ENCODE measurements around the gene DPPA3.
"Not testable (repeated sequence)": the region's sequence is repeated elsewhere in the genome, so short reads cannot be mapped to it uniquely, and the experiment has no call there.

The DPPA3 gene

DNA sequence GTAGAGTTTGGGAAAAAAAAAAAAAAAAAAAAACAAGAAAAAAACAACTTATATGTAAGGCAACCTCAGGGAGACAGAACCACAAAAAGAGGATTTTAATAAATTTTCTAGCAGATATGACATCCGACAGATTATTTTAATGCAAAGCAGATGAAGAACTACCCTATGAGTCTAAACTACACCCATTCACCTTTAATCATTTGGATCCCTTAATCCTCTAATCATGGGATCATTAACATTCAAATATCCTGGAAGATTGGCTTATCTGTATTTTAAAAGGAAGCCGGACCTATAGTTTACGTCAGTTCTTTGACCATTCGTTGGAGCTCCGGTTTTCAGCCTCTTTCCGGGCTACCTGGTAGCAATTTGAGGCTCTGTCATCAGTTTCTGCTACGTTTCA is at the start of gene DPPA3:
DPPA3 (plus strand) TSS at position 301 of the 400 bp plus-strand sequence. CDS start 138 bp downstream, outside the sequence.
- DNase-seq: no peak

DNA sequence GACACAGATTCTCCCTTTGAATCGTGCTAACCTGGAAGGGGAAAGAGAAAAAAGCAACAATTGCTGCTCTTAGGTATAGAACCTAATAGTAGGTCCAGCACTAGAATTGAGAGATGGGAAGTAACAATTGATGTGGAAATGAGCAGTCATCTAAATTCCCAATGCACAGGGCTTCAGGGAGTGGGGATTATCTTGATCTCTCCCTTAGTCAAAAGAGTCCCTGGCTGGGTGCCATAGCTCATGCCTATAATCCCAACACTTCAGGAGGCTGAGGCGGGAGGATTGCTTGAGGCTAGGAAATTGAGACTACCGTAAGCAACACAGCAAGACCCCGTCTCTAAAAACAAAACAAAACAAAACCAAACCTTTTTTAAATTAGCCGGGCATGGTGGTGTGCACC is 49.5 kb upstream of the DPPA3 start:
- DNase-seq: no peak

DNA sequence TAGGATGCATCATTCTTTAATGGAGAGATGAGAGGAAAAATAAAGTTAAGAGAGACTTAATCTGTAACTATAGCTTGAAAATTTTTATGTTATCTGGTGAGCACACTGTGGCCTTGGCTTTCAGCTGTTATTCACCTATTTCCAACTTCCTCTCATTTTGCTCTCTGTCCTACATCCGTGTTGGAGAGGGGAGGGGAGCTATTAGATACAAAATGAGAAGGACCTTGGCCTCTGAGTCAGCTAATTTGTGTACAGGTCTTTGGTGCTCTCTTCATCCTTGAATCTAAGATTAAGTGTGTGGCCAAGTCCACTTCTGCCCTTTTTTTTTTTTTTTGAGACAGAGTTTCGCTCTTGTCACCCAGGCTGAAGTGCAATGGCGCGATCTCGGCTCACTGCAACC is 44.6 kb upstream of the DPPA3 start:
- no peak for DNase-seq

DNA sequence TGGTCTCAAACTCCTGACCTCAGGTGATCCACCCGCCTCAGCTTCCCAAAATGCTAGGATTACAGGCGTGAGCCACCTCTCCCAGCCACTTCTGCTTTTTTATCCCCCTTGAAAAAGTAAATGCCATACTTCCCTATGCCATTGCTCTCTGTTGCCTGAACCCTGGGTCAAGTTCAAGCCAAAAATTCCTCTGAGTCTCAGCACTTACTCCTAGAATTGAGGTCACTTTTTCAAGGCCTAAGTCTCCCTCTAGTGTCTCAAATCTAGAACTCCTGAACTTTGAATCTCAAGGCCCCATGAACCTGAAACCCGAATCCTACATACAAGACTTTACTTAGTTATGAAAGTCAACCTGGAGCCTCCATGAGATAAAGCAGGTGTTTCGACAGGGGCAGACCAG is 44.1 kb upstream of the DPPA3 start:
- DNase-seq: no peak

DNA sequence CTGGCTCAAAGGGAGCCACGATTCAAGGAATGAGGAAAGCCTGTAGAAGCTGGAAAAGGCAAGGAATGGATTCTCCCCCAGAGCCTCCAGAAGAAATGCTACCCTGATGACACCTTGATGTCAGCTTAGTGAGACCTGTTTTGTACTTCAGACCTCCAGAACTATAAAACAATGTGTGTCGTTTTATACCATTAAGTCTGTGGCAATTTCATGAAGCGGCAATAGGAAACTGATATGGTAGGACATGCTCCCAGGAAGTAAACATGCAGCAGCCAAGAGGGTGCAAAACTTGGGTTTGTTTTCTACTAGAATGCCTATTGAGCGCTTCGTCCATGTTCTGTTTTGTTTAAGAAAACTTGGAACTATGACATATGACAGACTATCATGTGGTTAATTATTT is 43.1 kb upstream of the DPPA3 start:
- DNase-seq: no peak

DNA sequence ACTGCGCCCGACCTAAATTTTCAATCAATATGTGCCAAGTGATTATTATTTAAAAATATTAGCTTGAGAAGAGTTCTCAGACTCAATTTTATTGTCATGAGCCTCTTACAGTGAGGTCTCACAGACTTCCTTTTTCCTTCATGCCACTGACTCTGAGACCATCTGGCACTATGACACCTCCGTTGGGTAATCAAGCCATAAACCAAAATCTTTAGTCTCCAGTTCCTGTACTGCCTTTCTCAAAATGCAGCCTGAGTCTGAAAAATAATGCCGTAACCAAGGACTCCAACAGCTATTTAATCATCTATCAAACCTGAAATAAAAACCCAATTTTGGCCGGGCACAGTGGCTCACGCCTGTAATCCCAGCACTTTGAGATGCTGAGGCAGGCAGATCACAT is 35.8 kb upstream of the DPPA3 start:
- not testable (repeated sequence) for DNase-seq

DNA sequence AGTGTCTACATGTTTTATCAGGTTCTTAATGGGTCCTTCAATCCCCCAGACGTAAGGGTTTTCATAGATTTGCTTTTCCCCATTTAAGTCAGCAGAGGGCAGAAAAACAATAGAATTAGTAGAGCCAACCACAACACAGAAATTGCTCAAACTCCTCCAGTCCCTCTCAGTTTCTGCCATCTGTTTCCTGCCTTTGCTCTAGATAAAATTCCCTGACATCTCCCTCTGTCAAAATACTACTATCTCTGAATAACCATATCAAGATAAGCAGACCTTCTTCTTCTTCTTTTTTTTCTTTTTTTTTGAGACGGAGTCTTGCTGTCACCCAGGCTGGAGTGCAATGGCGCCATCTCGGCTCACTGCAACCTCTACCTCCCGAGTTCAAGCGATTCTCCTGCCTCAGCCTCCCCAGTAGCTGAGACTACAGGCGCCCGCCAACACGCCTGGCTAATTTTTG is 33.8 kb upstream of the DPPA3 start:
- DNase-seq: not testable (repeated sequence)

DNA sequence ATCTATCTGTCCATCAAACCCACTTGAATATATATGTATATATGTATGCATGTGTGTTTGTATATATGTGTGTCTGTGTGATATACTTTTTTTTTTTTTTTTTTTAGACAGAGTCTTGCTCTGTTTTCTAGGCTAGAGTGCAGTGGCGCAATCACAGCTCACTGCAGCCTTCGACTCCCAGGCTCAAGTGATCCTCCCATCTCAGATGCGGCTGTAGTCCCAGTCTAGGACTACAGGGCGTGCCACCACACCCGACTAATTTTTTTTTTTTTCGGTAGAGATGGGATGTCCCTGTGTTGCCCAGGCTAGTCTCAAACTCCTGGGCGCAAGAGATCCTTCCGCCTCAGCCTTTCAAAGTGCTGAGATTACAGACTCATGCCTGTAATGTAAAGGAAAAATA is 32.5 kb upstream of the DPPA3 start:
- DNase-seq: no peak

DNA sequence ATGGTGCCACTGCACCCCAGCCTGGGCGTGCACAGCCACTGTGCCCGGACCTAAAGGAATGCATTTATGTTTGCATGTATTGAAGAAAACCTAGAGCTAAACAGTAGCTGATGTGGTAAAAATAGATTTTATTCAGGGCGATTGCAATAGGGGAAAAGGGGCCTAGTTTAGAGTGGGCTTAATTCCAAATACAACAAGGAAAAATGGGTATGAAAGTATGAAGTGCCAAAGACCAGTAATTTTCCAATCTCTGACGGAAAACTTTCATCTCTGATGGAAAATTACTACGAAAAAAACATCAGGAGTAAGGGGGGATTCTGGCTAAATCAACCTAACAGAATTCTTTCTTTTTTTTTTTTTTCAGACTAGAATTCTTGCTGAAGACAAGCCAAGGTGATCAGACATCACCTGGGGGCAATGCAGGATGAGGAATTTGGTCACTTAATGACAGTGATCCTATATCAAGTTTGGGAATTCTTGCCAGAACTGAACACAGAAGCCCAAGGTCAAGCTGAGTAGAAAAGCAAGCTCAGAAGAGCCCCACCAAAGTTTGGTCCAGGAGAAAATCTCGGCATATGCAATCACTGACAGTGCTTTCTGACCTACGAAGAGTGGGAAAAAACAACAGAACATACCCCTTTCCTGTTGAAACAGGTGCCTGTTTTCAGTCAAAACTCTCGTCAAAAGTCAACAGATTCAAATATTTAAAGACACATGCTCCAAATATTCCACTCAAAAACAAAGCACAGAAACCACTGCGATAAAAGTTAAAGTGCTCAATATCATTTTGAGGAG is 31.8 kb upstream of the DPPA3 start:
- no peak for DNase-seq

DNA sequence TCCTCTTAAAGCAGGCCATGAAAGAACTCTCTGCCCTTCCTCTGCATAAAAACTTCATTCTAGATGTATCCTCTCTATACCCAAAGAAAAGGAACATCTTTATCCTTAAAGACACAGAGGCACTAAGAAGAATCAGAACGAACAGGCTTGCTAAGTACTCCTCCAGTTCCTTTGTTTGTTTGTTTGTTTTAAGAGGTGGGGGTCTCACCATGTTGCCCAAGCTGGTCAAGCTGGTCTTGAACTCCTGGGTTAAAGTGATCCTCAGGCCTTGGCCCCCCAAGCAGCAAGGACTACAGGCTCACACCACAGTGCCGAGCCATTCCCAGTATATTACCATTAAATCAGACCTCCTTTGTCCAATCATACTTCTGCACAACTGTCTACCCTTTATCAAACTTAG is 29.7 kb upstream of the DPPA3 start:
- no peak for DNase-seq

DNA sequence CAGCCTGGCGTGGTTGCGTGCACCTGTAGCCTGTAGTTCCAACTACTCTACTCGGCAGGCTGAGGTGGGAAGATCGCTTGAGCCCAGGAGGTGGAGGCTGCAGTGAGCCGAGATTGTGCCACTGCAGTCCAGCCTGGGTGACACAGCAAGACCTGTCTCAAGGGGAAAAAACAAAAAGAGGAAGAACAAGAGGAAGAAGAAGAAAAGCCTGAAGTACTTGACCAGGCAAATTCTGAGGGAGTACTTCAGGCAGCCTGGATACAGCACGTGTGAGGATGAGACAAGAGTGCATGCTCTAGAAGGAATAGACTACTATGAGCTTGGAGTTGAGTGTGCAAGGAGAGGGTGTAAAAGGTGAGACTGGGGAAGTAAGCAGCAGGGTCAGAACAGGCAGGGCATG is 17.4 kb upstream of the DPPA3 start:
- no peak for DNase-seq

DNA sequence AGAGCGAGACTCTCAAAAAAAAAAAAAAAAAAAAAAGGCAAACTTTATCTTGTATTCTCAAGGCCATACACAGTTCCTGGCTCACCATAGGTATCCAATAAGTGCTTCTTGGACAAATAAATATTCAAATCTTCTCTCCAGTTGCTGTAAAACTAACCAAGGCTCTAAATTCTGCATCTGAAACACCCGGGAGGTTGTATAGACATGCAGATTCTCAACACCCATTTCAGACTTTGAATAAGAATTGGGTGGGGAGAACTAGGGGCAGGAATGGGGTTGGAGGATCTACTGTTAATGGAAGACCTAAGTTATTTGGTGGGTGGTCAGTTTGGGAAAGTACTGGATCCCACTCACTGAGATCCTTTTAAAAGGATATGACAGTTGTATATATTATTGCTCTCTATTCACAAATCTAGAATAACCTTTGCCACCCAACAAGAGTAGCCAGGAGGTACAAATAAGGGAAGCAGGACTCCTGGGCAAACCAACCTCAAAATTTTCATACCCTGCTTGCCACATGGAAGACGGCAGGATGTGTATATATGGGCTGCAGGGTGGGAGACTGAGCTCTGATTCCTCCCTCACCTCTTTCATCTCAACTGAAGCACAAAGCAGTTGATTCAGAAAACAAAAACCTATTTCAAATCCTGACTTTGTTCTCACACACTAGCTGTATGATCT is 16.5 kb upstream of the DPPA3 start:
- no peak for DNase-seq

DNA sequence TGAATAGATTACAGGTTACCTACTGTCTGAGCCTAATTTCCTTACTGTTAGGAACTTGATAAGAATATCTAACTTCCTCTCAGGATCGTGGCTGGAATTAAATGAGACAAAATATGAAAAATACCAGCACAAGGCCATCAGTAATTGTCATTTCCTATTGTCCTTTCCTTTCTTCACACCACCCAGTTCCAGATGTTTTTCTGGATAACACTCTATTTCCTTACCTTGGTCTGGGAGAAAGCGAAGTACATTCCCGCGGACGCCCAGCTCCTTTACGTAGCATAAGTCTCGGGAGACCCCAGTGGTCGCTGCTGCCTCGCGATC is 16.0 kb upstream of the DPPA3 start:
- DNase-seq: no peak

DNA sequence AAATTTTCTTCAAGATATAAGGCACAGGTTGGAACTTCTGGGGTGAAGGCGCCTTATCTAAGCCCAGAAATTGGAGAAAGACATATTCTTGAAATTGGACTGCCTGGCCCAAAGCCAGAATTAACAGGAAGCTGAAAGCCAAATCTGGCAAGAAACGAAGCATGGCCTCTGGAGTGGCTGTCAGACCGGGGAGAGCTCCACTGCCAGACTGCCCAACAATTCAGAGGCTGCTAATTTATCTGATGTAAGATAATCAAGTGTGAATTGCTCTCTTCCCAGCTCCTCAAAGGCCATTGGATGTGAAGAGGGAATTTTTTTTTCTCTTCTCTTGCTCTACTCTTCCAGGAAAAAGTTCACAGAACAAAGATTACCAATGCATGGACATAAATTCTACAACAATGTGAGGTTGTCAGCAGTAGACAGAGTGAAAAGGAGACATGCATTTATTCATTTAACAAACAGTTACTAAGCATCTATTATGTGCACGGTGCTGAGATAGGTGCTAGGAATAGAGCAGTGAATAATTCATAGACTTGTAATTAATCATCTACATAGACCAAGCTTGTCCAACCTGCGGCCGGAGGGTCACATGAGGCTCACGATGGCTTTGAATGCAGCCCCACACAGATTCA is 15.6 kb upstream of the DPPA3 start, which contains the start of gene GDF3:
GDF3 (minus strand) TSS at position 210 of the 632 bp plus-strand sequence; CDS start at position 163, 47 bp downstream.
- DNase-seq: no peak

DNA sequence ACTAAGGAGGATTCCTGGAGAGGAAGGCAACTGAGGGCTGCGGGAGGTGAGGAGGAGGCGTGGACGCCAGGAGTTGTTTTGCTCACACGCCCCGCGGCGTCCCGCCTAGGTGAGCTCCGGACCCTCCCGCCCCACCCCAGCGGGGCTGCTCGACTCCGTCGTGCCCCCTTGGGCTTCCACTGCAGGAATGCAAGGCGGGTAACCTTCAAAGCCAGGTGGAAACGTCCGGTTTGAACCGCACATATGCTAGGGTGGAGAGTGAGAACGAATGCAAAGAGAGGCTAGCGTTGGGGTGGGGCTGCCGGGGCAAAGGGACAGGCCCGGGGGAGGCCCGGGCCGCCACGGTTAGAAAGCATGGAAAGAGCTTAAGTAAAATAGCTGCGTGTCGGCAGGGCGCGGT is 5.4 kb upstream of the DPPA3 start:
- no peak for DNase-seq

DNA sequence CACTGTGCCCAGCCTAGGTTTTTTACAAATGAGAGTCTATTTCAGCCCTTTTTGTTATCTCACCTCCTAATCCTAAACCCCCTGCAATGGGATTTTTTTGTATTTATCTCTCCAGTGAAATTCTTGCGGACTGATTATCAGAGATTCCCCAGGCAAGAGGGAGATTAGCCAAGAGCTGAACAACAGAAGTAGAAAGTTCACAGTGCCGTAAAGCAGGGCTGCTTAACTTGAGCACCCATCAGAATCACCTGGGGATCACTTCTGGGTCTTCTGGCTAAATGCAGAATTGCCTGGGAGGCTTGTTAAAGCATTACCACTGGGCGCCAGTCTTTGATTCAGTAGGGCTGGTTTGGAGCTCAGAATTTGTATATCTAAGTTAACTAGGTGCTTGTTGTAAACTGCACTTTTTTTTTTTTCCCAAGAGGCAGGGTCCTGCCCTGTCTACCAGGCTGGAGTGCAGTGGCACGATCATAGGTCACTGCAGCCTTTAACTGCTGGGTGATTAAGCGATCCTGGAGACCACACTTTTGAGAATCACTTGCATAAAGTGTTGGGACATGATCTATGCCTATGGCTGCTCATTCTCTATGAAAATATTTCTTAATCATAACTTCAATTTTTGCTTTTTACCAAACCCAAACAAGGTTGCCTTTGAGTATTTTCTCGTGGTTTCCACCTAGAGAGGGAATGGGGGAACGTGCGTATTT is 1.1 kb upstream of the DPPA3 start:
- DNase-seq: no peak

DNA sequence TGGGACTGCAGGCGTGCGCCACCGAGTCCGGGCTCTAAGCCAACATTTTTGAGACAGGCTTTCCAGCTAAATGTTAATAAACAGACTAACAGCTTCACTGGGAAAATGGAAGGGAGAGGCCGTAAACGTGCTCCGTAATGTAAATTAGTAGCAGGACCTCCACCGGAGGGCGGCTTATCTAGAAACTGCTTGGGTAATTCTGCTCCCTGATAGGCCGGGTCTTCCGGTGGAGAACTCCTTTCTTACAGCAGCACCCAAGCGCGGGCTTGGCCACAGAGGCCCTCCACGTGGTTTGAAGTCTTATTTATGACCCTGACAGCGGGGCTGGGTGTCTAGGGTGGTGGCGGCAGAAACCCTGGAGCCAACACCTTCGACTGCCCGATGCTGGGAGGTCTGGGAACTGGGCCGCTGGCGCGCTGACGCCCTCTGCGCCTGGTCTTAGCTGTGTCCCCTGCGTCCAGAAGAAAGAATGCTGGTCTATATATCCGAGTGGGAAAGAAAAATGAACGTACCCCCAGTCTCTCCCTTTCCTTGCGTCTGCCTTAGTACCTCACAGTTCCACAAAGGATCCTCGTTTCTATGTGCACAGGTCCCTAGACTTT is 1.7 kb downstream of the DPPA3 start:
- no peak for DNase-seq

DNA sequence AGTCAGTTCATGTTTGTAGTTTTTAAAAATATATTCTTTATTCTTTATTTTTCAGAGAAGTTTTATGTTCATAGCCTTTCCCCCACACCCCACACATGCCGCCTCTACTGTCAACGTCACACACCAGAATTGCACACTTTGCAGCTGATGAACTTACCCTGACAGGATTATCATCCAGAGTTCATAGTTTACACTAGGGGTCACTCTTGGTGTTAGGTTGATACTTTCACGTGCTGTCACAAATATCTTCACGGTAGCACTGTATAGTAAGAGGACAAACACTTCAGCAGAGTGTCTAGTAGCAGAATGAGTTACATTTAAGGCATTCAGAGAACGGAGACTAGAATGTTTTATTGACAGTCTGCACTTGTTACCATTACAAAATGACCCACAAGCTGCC is 5.1 kb downstream of the DPPA3 start:
- no peak for DNase-seq

DNA sequence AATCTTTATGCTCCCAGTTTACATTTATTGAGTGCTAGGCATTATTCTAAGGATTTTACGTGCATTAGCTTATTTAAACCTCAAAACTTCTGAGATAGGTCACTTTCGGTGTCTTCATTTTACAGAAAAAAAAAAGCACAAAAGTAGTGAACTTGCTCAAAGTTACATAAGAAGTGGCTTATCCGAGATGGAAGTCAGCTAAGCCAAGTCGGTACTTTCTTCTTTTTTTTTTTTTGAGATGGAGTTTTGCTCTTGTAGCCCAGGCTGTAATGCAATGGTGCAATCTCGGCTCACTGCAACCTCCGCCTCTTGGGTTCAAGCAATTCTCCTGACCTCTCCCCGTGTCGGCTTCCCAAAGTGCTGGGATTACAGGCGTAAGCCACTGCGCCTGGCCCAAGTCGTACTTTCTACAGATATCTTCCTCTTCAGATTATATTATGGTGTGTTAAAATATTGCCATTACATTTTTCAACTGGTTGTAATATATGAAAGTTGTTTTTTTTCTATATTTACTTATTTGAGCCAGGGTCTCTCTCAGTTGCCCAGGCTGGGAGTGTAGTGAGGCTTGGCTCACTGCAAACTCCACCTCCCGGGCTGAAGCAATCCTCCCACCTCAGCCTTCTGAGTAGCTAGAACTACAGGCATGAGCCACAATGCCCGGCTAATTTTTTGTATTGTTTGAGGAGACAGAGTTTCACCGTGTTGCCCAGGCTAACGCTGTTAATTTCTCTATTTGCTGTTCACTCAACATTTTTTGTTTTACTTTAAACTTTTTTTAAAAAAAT is 8.9 kb downstream of the DPPA3 start:
- DNase-seq: no peak

DNA sequence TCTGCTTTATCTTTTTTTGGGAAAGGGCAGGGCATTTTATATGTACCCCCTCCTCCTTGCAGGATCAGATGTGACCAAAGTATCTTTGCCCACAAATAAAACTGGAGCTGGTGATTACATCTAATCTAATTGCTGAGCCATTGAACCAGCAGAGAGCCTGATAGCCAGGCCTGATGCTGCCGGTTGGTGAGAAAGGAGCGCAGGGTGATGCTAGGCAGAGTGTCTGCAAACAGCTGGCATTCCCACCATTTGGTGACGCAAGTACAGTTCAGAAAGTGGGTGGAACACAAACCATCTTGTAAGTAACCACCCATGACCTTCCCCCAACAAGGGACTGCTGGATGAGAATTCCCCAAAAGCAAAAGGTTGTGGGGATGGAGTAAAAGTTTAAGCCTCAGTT is 12.7 kb downstream of the DPPA3 start:
- no peak for DNase-seq

DNA sequence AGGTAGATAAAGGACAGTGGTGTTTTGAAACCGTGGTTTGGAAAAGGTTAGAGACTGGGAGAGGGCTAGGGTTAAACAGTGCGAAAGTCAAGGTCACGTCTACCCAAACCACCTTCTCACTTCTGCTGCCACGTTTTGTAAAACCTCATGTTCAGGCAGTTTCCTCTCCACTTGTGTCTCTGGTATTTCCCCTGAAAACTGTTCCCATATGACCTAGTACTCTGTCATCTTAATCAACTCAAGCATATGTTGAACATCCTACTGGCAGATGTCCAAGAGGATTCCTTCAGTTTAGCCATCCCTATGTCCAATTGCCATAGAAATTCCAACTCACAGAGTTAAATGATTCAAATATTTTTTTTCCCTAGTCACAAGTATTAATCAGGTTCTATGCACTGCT is 18.5 kb downstream of the DPPA3 start:
- DNase-seq: no peak

DNA sequence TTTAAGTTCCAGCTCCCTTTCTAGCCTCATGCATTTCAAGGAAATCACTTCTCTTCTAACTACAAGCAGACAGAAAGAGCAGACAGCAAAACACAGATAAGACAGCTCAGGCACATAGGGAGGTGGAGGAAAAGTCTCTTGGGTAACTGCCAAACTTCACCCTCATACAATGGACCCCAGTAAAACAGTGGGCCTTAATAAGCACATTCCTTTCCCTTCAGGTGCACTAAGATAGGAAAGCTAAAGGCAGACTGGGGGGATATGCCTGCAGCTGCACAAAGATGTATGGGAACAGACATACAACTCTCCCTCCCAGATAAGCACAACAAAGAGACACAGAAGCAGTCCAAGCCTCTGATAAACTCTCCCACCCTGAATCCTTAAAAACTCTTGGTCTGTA is 19.8 kb downstream of the DPPA3 start:
- DNase-seq: not testable (repeated sequence)

All from NCI-H510A treated with DMSO at 0.1 percent for 48 hours (cell line).